Measurements from ENCODE around the gene PLLP. TPM values are rescaled to one million over a fixed set of nuclear protein-coding genes. Genes with fewer than 3 reads are reported as not detected.

The PLLP gene
- total RNA-seq, 1 experiment from 2014 or later = 3.1 TPM

GRCh38 chr16:57240851-57241250 is 43.6 kb downstream of the PLLP start:
- DNase-seq (ENCODE audit: low read depth, low spot score) (no peak), ATAC-seq (no peak)
- no peak overlapping the region for H2AFZ ChIP-seq (ENCODE audit: low read depth, low read length, poor library complexity, severe bottlenecking)
- peaks cover 8 to 14% of the 10 kb centered on the region in 2 experiments for H3K4me1 ChIP-seq (ENCODE audit: control insufficient read depth in 1 of 2, insufficient read depth in 2 of 2, low read length in 2 of 2)
- H4K20me1 ChIP-seq (ENCODE audit: insufficient read depth) = no peaks in the 10 kb centered on the region
- intact Hi-C loops (cut with micrococcal nuclease) = no loop called here
- no peak overlapping the region for H3K4me3 ChIP-seq (replicated peaks in 1 of 2; ENCODE audit: low read depth in 1 of 2, low read length in 2 of 2)
- no peaks in the 10 kb centered on the region for H3K9me2 ChIP-seq (ENCODE audit: insufficient read depth)
- peaks cover 0 to 13% of the 10 kb centered on the region in 2 experiments; a peak in 2 of 4 replicates for H3K36me3 ChIP-seq (ENCODE audit: control insufficient read depth in 1 of 2, insufficient read depth in 2 of 2, low read length in 2 of 2)
- H3K27me3 ChIP-seq (ENCODE audit: insufficient read depth, low read length) = no peaks in the 10 kb centered on the region
- CTCF ChIA-PET = no interaction called here
- no peak overlapping the region for H3K27ac ChIP-seq (ENCODE audit: low read depth, low read length)
- peaks cover 3% of the 10 kb centered on the region; the same call in 1 of the 2 replicates for H3K79me2 ChIP-seq (ENCODE audit: insufficient read depth, low read length)
- RAD21 ChIA-PET (ENCODE audit: low non-redundant PET in 1 of 2, low total read pairs in 2 of 2, uncharacterized antibody in 2 of 2, unreplicated experiment in 2 of 2) = no interaction called here
- H3K4me2 ChIP-seq (ENCODE audit: low read length) = no peak overlapping the region
- TF ChIP-seq EZH2 (IDR thresholded peaks at IDR 0.05) = no peak
- TF ChIP-seq JUND (IDR thresholded peaks at IDR 0.05) = no peak
- TF ChIP-seq SRF (IDR thresholded peaks at IDR 0.05; ENCODE audit: low read depth) = no peak
- no peak for TF ChIP-seq MAX (IDR thresholded peaks at IDR 0.05)
- TF ChIP-seq CBX3 (IDR thresholded peaks at IDR 0.05; ENCODE audit: low read depth) = no peak
- TF ChIP-seq POLR2AphosphoS5 (IDR thresholded peaks at IDR 0.05; ENCODE audit: low read depth, low read length) = no peak
- TF ChIP-seq SIN3A (IDR thresholded peaks at IDR 0.05; ENCODE audit: low read depth) = no peak
- no peak for TF ChIP-seq FOSL1 (IDR thresholded peaks at IDR 0.05; ENCODE audit: low read depth)
- no peak for TF ChIP-seq YY1 (IDR thresholded peaks at IDR 0.05; ENCODE audit: extremely low read depth, insufficient replicate concordance, low read depth, low read length)
- TF ChIP-seq ZFX (IDR thresholded peaks at IDR 0.05) = no peak
- TF ChIP-seq EGR1 (IDR thresholded peaks at IDR 0.05; ENCODE audit: low read depth) = no peak
- no peaks in the 10 kb centered on the region for H3K9me3 ChIP-seq (ENCODE audit: control insufficient read depth in 1 of 2, insufficient read depth in 1 of 2, low read depth in 1 of 2, low read length in 2 of 2)
- BruUV-seq (replicated peaks) = no TSS peak
- H3K9ac ChIP-seq (ENCODE audit: low read length) = no peak overlapping the region
- POLR2A ChIA-PET = no interaction called here

- Histone ChIP-seq H3K27me3 (ENCODE audit: insufficient read depth, low read length) (no peaks in the 10 kb centered on the region), H3K4me2 (ENCODE audit: low read length) (no peak overlapping the region), H3K9me2 (ENCODE audit: insufficient read depth) (no peaks in the 10 kb centered on the region), H3K9me3 (ENCODE audit: control insufficient read depth in 1 of 2, insufficient read depth in 1 of 2, low read depth in 1 of 2, low read length in 2 of 2) (no peaks in the 10 kb centered on the region), H3K36me3 (ENCODE audit: control insufficient read depth in 1 of 2, insufficient read depth in 2 of 2, low read length in 2 of 2) (peaks cover 0 to 16% of the 10 kb centered on the region in 2 experiments; a peak in 2 of 4 replicates), H4K20me1 (ENCODE audit: insufficient read depth) (no peaks in the 10 kb centered on the region), H3K4me1 (ENCODE audit: control insufficient read depth in 1 of 2, insufficient read depth in 2 of 2, low read length in 2 of 2) (peaks cover 3 to 16% of the 10 kb centered on the region in 2 experiments), H3K27ac (ENCODE audit: low read depth, low read length) (no peak overlapping the region), H3K9ac (ENCODE audit: low read length) (no peak overlapping the region), H3K4me3 (replicated peaks in 1 of 2; ENCODE audit: low read depth in 1 of 2, low read length in 2 of 2) (no peak overlapping the region), H3K79me2 (ENCODE audit: insufficient read depth, low read length) (no peaks in the 10 kb centered on the region), H2AFZ (ENCODE audit: low read depth, low read length, poor library complexity, severe bottlenecking) (no peak overlapping the region)
- ChIA-PET POLR2A (no interaction called here), RAD21 (ENCODE audit: low non-redundant PET in 1 of 2, low total read pairs in 2 of 2, uncharacterized antibody in 2 of 2, unreplicated experiment in 2 of 2) (no interaction called here), CTCF (no interaction called here)
- BruUV-seq (replicated peaks) = no TSS peak
- intact Hi-C loops (cut with micrococcal nuclease) = no loop called here
- ATAC-seq (no peak), DNase-seq (ENCODE audit: low read depth, low spot score) (no peak)
- TF ChIP-seq CEBPB (IDR thresholded peaks at IDR 0.05; ENCODE audit: low read depth) = no peak
- TF ChIP-seq MAX (IDR thresholded peaks at IDR 0.05) = no peak
- no peak for TF ChIP-seq CTCF (IDR thresholded peaks at IDR 0.05 in 2 of 3, conservative IDR thresholded peaks at IDR 0.05 in 1 of 3; ENCODE audit: borderline replicate concordance in 1 of 3, insufficient read depth in 1 of 3, low read depth in 2 of 3, low read length in 2 of 3)
- no peak for TF ChIP-seq TCF7L2 (IDR thresholded peaks at IDR 0.05; ENCODE audit: borderline replicate concordance, extremely low read depth, insufficient read depth, insufficient read length)
- no peak for TF ChIP-seq ZBTB33 (IDR thresholded peaks at IDR 0.05; ENCODE audit: extremely low read depth, insufficient replicate concordance, low read length)
- no peak for TF ChIP-seq FOSL1 (IDR thresholded peaks at IDR 0.05; ENCODE audit: low read depth)
- no peak for TF ChIP-seq CBX3 (IDR thresholded peaks at IDR 0.05; ENCODE audit: low read depth)
- TF ChIP-seq POLR2A (IDR thresholded peaks at IDR 0.05; ENCODE audit: borderline replicate concordance, extremely low read depth, insufficient read depth, insufficient read length) = no peak
- TF ChIP-seq ZFX (IDR thresholded peaks at IDR 0.05) = no peak
- no peak for TF ChIP-seq EZH2 (IDR thresholded peaks at IDR 0.05)
- no peak for TF ChIP-seq ELF1 (IDR thresholded peaks at IDR 0.05; ENCODE audit: borderline replicate concordance, low read depth)
- no peak for TF ChIP-seq EGR1 (IDR thresholded peaks at IDR 0.05; ENCODE audit: low read depth)
- TF ChIP-seq ZNF274 (IDR thresholded peaks at IDR 0.05; ENCODE audit: low read depth, low read length) = no peak
These were observed 45.4 kb downstream of the PLLP start for GRCh38 chr16:57239107-57239506.
